Kidney (tissue), 14 donors: Measurements from ENCODE around the gene PHF14. TPM values are rescaled to one million over a fixed set of nuclear protein-coding genes. Genes with fewer than 3 reads are reported as not detected.

Experiments
- DNase-seq, 5 donors: peaks; one replicate each; pipeline ENCODE4 v3.0.0-alpha.2; 2013 to 2020
- FAIRE-seq: peaks from 2 replicates; lab custom pipeline; 2012; peaks lifted over from hg19 to GRCh38; lab: Jason Lieb, UNC
- H3K27ac ChIP-seq, 2 donors: one replicate each; pipeline ENCODE4 v1.7.0; 2013; ENCODE audit warnings: low read depth in 2 of 2, low read length in 2 of 2, inconsistent platforms in 1 of 2
- H3K27me3 ChIP-seq: one replicate; pipeline ENCODE4 v1.7.1; 2013; ENCODE audit warnings: low read length, inconsistent platforms; ENCODE audit not compliant: control insufficient read depth, insufficient read depth
- H3K36me3 ChIP-seq, 3 donors: one replicate each; pipeline versions ENCODE4 v1.7.0 to v1.7.1; 2013; ENCODE audit warnings: low read length in 3 of 3, control low read depth in 1 of 3, inconsistent platforms in 1 of 3; ENCODE audit not compliant: insufficient read depth in 3 of 3, control insufficient read depth in 2 of 3
- H3K4me1 ChIP-seq, 3 donors: one replicate each; pipeline versions ENCODE4 v1.7.0 to v1.7.1; 2013; ENCODE audit warnings: low read length in 3 of 3, inconsistent platforms in 1 of 3, low read depth in 1 of 3; ENCODE audit not compliant: control insufficient read depth in 2 of 3, insufficient read depth in 2 of 3
- H3K4me3 ChIP-seq, 3 donors: one replicate each; pipeline versions ENCODE4 v1.7.0 to v1.8.1; 2013; ENCODE audit warnings: low read length in 3 of 3, control low read depth in 1 of 3, inconsistent platforms in 1 of 3
- H3K9ac ChIP-seq, 3 donors: one replicate each; pipeline versions ENCODE4 v1.7.0 to v1.7.1; 2013; ENCODE audit warnings: low read length in 3 of 3, control low read depth in 1 of 3, inconsistent platforms in 1 of 3
- H3K9me3 ChIP-seq, 3 donors: one replicate each; pipeline versions ENCODE4 v1.7.0 to v1.7.1; 2013; ENCODE audit warnings: low read length in 3 of 3, control low read depth in 1 of 3, inconsistent platforms in 1 of 3; ENCODE audit not compliant: control insufficient read depth in 2 of 3, insufficient read depth in 1 of 3
- CTCF ChIP-seq: IDR thresholded peaks from 3 replicates; pipeline ENCODE4 v1.5.1; 2012; ENCODE audit warnings: mild to moderate bottlenecking, moderate library complexity, borderline replicate concordance; ENCODE audit not compliant: insufficient read depth; ENCODE audit errors: extremely low read depth
- intact Hi-C: fragments of 100-400 bp; cut with DNase I; formaldehyde crosslinking; loops from one replicate; pipeline ENCODE4 v1.11.1; 2022
- polyA plus RNA-seq: library from polyadenylated mRNA; stranded (reverse); fragments of 350-450 nt; fragmentation: Illumina TruSeq; extraction: RNeasy Lipid Tissue Mini Kit (QIAGEN cat#74804); gene quantifications from one replicate; pipeline ENCODE4 v1.2.3, GENCODE V29; 2014; ENCODE audit warnings: low read depth, low replicate concordance; ENCODE audit not compliant: insufficient read depth
- total RNA-seq: library from RNA; stranded (reverse); fragmentation: NEBNext Ultra II Directional; extraction: Animal tissue kit (Norgen Biotek cat#: 25700); gene quantifications from one replicate; pipeline ENCODE4 v1.2.1, GENCODE V29; 2021
- donor health status: control.
- donor health status: control.
- donor health status: control.
- donor health status: control.
- donor health status: control.
- donor health status: DM: yes; HTN: yes; CAD: no.
- donor health status: Normal renal cell carcinoma (clear cell type).

PHF14 gene
- total and polyA plus RNA-seq, 2 donors from 2014 or later = 17.1 to 31.7 TPM

- intact Hi-C loops = no loop called here
- no peak for DNase-seq
- TF ChIP-seq CTCF = no peak
Observed at GRCh38 chr7:11161499-11161898, 187.8 kb downstream of the PHF14 start.

GRCh38 chr7:11163220-11163619 lies 189.5 kb downstream of the PHF14 start:
- H3K27ac ChIP-seq = no peak overlapping the region
- DNase-seq (no peak), FAIRE-seq (no peak)
- no peaks in the 10 kb centered on the region for H3K4me1 ChIP-seq
- no peak for TF ChIP-seq CTCF
- intact Hi-C loops = no loop called here
- no peaks in the 10 kb centered on the region for H3K9me3 ChIP-seq
- no peaks in the 10 kb centered on the region for H3K36me3 ChIP-seq
- H3K9ac ChIP-seq = no peak overlapping the region
- no peaks in the 10 kb centered on the region for H3K27me3 ChIP-seq
- no peak overlapping the region for H3K4me3 ChIP-seq

More at GRCh38 chr7:11161499-11161898, 187.8 kb downstream of the PHF14 start:
- Histone ChIP-seq H3K9ac (no peak overlapping the region), H3K4me1 (no peaks in the 10 kb centered on the region), H3K27me3 (no peaks in the 10 kb centered on the region), H3K9me3 (no peaks in the 10 kb centered on the region), H3K27ac (no peak overlapping the region), H3K4me3 (no peak overlapping the region), H3K36me3 (no peaks in the 10 kb centered on the region)
- FAIRE-seq = peak; percentile 99

- DNase-seq (no peak), FAIRE-seq (no peak)
- no peak overlapping the region for H3K27ac ChIP-seq
- intact Hi-C loops = no loop called here
- H3K4me3 ChIP-seq = no peak overlapping the region
- no peak for TF ChIP-seq CTCF
- no peaks in the 10 kb centered on the region for H3K9me3 ChIP-seq
- no peaks in the 10 kb centered on the region for H3K4me1 ChIP-seq
- no peaks in the 10 kb centered on the region for H3K36me3 ChIP-seq
- H3K27me3 ChIP-seq = no peaks in the 10 kb centered on the region
- H3K9ac ChIP-seq = no peak overlapping the region
Observed at GRCh38 chr7:11166051-11166450, 192.4 kb downstream of the PHF14 start.

- Histone ChIP-seq H3K4me3 (no peak overlapping the region), H3K36me3 (no peaks in the 10 kb centered on the region), H3K9me3 (no peaks in the 10 kb centered on the region), H3K9ac (no peak overlapping the region), H3K4me1 (no peaks in the 10 kb centered on the region), H3K27ac (no peak overlapping the region), H3K27me3 (no peaks in the 10 kb centered on the region)
- intact Hi-C loops = no loop called here
- FAIRE-seq (peak; percentile 6), DNase-seq (no peak)
- no peak for TF ChIP-seq CTCF
Observed at GRCh38 chr7:11168650-11169170, 195.0 kb downstream of the PHF14 start.
